GM15510 (cell line): ENCODE measurements around the gene MTM1.

Source experiments
- POLR2A ChIP-seq: IDR thresholded peaks from 3 replicates; pipeline ENCODE4 v1.6.1; 2011; ENCODE audit warnings: borderline replicate concordance; ENCODE audit not compliant: insufficient read length; ENCODE audit errors: extremely low read depth

The MTM1 gene

GRCh38 chrX:150573106-150573505 is 4.7 kb downstream of the MTM1 start:
- no peak for TF ChIP-seq POLR2A

DNA sequence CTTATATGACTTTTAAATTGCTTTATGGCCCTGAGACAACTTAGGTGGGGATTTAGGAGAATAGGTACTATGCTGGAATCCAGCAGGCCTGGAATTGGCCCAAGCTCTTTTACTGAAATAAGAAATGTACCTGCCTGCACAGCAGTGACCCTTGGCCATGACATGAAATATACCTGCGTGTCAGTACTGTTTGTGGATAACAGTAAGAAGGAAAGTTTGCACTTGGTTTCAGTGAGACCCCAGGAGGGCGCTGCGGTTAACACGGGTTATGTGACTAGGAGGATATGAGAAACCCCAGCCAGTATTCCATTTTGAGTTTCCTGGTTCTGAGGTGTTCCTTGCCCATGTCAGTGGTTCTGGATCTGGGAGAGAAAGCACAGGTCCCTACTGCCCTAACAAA is 5.3 kb downstream of the MTM1 start:
- no peak for TF ChIP-seq POLR2A

- TF ChIP-seq POLR2A, result no peak
These were observed 6.4 kb downstream of the MTM1 start for GRCh38 chrX:150574559-150575418.

DNA sequence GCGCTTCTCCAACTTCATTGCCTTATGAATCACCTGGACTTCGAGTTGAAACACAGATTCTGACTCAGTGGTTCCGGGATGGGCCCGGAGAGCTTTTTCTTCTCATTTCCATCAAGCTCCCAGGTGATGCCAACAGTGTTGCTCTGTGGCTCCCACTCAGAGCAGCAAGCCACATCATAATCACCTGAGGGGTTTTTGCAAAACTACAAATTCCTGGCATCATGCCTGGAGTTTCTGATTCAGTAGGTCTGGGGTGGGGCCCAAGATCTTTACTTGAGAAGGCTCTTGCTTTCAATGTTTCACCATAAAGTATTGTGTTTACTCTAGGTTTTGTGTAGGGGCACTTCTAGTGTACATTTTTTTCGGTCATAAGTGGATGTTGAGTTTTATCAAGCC is 7.0 kb downstream of the MTM1 start:
- no peak for TF ChIP-seq POLR2A

- TF ChIP-seq POLR2A, result no peak
These were observed 8.8 kb downstream of the MTM1 start for GRCh38 chrX:150577174-150577573.

GRCh38 chrX:150581093-150581775 is 12.8 kb downstream of the MTM1 start:
- TF ChIP-seq POLR2A, result no peak

- TF ChIP-seq POLR2A, result no peak
These were observed 14.0 kb downstream of the MTM1 start for GRCh38 chrX:150582338-150582948.

DNA sequence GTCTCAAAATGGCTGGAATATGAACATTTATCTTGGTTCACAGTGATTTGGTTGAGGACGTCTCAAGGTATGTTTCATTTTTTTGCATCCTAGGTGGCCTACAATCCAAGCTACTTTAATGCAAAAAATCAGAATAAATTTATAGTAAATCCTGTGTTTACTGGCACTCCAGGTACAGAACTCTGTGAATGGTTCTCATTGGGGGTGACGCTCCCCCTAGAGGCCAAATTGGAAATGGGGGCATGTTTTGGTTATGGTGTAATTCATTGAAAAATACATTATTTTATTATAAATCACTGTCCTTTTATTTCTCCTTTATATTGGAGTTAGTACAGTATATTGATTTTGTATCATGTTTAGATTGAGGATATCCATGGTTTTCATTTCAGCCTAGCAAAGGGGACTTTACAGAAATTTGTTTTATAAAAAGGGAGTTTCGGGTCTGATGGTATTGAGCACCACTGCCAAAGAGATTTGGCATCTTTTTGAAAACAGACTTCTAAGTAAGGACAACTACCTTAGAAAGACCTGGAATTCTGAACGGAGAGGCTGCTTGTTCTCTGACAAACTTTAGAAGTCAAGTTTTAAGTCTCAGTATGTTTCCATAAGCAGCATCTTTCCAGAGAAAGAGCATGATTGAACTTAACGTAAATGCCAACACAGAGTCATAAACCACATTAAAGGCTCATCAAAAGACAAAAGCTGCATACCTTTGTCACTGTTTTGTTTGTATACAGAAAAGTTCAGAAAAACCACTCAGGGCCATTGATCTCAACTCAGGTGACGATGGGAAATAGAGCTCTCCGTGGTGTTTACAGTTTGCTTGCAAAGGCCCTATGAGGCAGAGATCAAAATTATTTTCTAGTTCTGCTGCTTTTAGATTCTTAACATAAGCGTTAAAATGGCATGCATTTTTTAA is 19.4 kb downstream of the MTM1 start:
- TF ChIP-seq POLR2A, result no peak

DNA sequence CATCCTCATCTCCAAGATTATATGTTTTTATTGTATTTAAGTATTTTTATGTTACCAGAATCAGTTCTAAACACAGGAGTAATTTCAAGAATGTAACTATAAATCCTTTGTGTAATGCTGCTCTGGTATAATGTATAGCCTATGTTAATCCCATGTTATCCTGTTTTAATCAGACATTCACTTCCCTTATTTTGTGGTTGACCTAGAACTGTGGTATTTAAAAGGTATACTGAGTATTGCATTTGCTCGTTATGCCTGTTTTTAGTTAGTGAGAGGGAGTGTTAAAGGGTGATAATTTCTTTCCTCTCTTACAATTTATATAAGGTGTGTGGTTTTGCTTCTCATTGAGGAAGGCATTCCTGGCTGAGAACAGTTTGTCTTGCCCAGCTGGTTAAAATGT is 26.2 kb downstream of the MTM1 start:
- TF ChIP-seq POLR2A, result no peak

GRCh38 chrX:150599226-150599625 is 30.8 kb downstream of the MTM1 start:
- no peak for TF ChIP-seq POLR2A

GRCh38 chrX:150602296-150602695 is 33.9 kb downstream of the MTM1 start:
- no peak for TF ChIP-seq POLR2A

DNA sequence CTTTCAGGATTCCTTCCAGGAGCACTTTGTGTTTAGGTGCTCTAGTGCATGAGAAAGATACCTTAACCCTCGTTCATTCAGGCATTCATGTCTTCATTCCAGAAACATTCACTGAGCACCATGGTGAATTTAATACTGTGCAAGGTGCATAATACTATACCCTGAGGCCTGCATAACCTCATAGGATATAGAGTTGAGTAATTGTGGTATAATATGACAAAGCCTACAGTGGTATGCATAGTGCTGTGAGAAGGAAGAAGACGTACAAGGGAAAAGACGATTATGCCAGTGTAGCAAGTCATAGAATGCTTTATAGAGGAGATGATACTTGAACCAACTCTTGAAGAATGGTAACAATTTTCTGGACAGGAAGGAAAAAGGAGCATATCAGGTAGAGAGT is 34.3 kb downstream of the MTM1 start:
- no peak for TF ChIP-seq POLR2A

DNA sequence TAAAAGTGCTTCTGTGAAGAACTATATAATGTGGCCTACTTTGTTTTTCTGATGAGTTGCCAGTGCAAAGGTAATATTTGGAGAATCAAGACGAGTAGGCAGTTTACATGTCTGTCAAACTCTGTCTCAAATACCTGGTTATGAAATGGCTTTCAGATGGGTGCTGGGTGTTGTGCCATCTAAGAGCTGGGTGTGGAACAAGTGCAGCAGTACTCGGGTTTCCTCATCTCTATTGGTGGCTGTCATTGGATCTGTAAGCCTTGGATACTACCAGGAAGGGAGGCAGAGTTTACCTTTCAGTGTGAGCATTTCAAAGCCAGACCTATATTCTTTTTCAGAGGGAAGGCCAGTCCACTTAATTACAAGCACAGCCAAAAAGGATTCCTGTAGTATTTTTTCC is 37.2 kb downstream of the MTM1 start:
- no peak for TF ChIP-seq POLR2A

- no peak for TF ChIP-seq POLR2A
These were observed 38.8 kb downstream of the MTM1 start for GRCh38 chrX:150607201-150607600.
